KMS-11 (cell line): Measurements from ENCODE around the gene PCSK5.

Experiments used
- H2AFZ ChIP-seq: fragments of 200-600 bp; sonication (generic); 2 replicates; pipeline ENCODE4 v1.6.1; 2016; ENCODE audit warnings: antibody characterized with exemption, mixed run types, low read depth
- H3K27ac ChIP-seq: fragments of 200-600 bp; sonication (generic); 2 replicates; pipeline ENCODE4 v1.6.1; 2016; ENCODE audit warnings: mild to moderate bottlenecking, mixed run types
- H3K27me3 ChIP-seq: fragments of 200-600 bp; sonication (generic); 2 replicates; pipeline ENCODE4 v1.6.1; 2017; ENCODE audit warnings: mild to moderate bottlenecking, low read depth, mixed run types, moderate library complexity; ENCODE audit not compliant: insufficient read depth
- H3K36me3 ChIP-seq: fragments of 200-600 bp; sonication (generic); 2 replicates; pipeline ENCODE4 v1.6.1; 2017; ENCODE audit warnings: mild to moderate bottlenecking, mixed run types; ENCODE audit not compliant: insufficient read depth
- H3K4me1 ChIP-seq: fragments of 200-600 bp; sonication (generic); 2 replicates; pipeline ENCODE4 v1.6.1; 2016; ENCODE audit warnings: mild to moderate bottlenecking, low read depth, mixed run types; ENCODE audit not compliant: poor library complexity, severe bottlenecking
- H3K4me2 ChIP-seq: fragments of 200-600 bp; sonication (generic); 2 replicates; pipeline ENCODE4 v1.7.0; 2016; ENCODE audit warnings: mild to moderate bottlenecking, mixed run types
- H3K4me3 ChIP-seq: fragments of 200-600 bp; sonication (generic); IDR thresholded peaks from 2 replicates; pipeline ENCODE4 v1.6.1; 2017; ENCODE audit warnings: low read depth, low read length, mixed read lengths; ENCODE audit not compliant: insufficient read depth
- H3K79me2 ChIP-seq: fragments of 200-600 bp; sonication (generic); 2 replicates; pipeline ENCODE4 v1.6.1; 2016; ENCODE audit warnings: low read depth, mixed run types; ENCODE audit not compliant: insufficient read depth
- H3K9ac ChIP-seq: fragments of 200-600 bp; sonication (generic); 2 replicates; pipeline ENCODE4 v1.6.1; 2016; ENCODE audit warnings: mild to moderate bottlenecking, mixed run types
- H4K20me1 ChIP-seq: fragments of 200-600 bp; sonication (generic); 2 replicates; pipeline ENCODE4 v1.6.1; 2016; ENCODE audit warnings: mild to moderate bottlenecking, mixed run types; ENCODE audit not compliant: insufficient read depth
- CTCF ChIP-seq: fragments of 200-600 bp; sonication (generic); conservative IDR thresholded peaks from 2 replicates; pipeline ENCODE4 v1.6.1; 2017; ENCODE audit warnings: low read depth, mild to moderate bottlenecking, antibody characterized with exemption, low read length, moderate library complexity, mixed read lengths

PCSK5 gene

GRCh38 chr9:76090330-76090729 lies 199.9 kb downstream of the PCSK5 start:
- TF ChIP-seq CTCF = no peak
- no peaks in the 10 kb centered on the region for H4K20me1 ChIP-seq

GRCh38 chr9:76090909-76091308 lies 200.4 kb downstream of the PCSK5 start:
- Histone ChIP-seq H3K4me3 (no peak overlapping the region), H3K27ac (no peak overlapping the region), H3K36me3 (no peaks in the 10 kb centered on the region), H3K4me2 (no peak overlapping the region), H3K4me1 (no peaks in the 10 kb centered on the region), H4K20me1 (no peaks in the 10 kb centered on the region), H3K9ac (no peak overlapping the region), H3K27me3 (no peaks in the 10 kb centered on the region), H3K79me2 (no peaks in the 10 kb centered on the region), H2AFZ (no peak overlapping the region)
- TF ChIP-seq CTCF = no peak

More at GRCh38 chr9:76090330-76090729, 199.9 kb downstream of the PCSK5 start:
- Histone ChIP-seq H3K4me1 (no peaks in the 10 kb centered on the region), H3K9ac (no peak overlapping the region), H3K79me2 (no peaks in the 10 kb centered on the region), H3K4me3 (no peak overlapping the region), H3K4me2 (no peak overlapping the region), H3K27ac (no peak overlapping the region), H2AFZ (no peak overlapping the region), H3K36me3 (no peaks in the 10 kb centered on the region), H3K27me3 (no peaks in the 10 kb centered on the region)

GRCh38 chr9:76092572-76092971 lies 202.1 kb downstream of the PCSK5 start:
- H3K4me1 ChIP-seq = no peaks in the 10 kb centered on the region
- no peak overlapping the region for H3K27ac ChIP-seq
- TF ChIP-seq CTCF = no peak
- H2AFZ ChIP-seq = no peak overlapping the region
- H3K4me2 ChIP-seq = no peak overlapping the region
- no peaks in the 10 kb centered on the region for H4K20me1 ChIP-seq
- no peak overlapping the region for H3K9ac ChIP-seq
- H3K79me2 ChIP-seq = no peaks in the 10 kb centered on the region
- H3K4me3 ChIP-seq = no peak overlapping the region
- H3K36me3 ChIP-seq = no peaks in the 10 kb centered on the region
- H3K27me3 ChIP-seq = no peaks in the 10 kb centered on the region

- no peak overlapping the region for H3K9ac ChIP-seq
- no peaks in the 10 kb centered on the region for H3K36me3 ChIP-seq
- H3K4me2 ChIP-seq = no peak overlapping the region
- no peaks in the 10 kb centered on the region for H3K4me1 ChIP-seq
- no peak overlapping the region for H3K27ac ChIP-seq
- TF ChIP-seq CTCF = no peak
- no peak overlapping the region for H3K4me3 ChIP-seq
- H4K20me1 ChIP-seq = no peaks in the 10 kb centered on the region
- H3K27me3 ChIP-seq = no peaks in the 10 kb centered on the region
- no peak overlapping the region for H2AFZ ChIP-seq
- no peaks in the 10 kb centered on the region for H3K79me2 ChIP-seq
These were observed 205.1 kb downstream of the PCSK5 start for GRCh38 chr9:76095585-76095984.
